AG09309 (cell line): ENCODE results near the gene PPP2R5C.
A peak's percentile ranks its signal among the peaks of the same experiment; 100 is the strongest.

ENCODE experiments used
- DNase-seq: peaks from one replicate; pipeline ENCODE4 v3.0.0-alpha.2; 2010; ENCODE audit warnings: low read depth
- H3K4me3 ChIP-seq: 2 replicates; pipeline ENCODE4 v1.5.1; 2011; ENCODE audit warnings: mild to moderate bottlenecking, low read depth, low read length, moderate library complexity; ENCODE audit not compliant: control insufficient read depth
- CTCF ChIP-seq: IDR thresholded peaks from 2 replicates; pipeline ENCODE4 v1.5.1; 2011; ENCODE audit warnings: mild to moderate bottlenecking, low read depth, low read length, inconsistent platforms; ENCODE audit not compliant: insufficient read depth, control insufficient read depth; ENCODE audit errors: missing control alignments

PPP2R5C gene

GRCh38 chr14:101735453-101735852 lies 26.1 kb upstream of the PPP2R5C start:
- DNase-seq: no peak
- no peak overlapping the region for H3K4me3 ChIP-seq
- TF ChIP-seq CTCF: no peak

GRCh38 chr14:101736071-101736470 lies 25.4 kb upstream of the PPP2R5C start:
- TF ChIP-seq CTCF: no peak
- DNase-seq: no peak
- H3K4me3 ChIP-seq: no peak overlapping the region

GRCh38 chr14:101736585-101736984 lies 24.9 kb upstream of the PPP2R5C start:
- no peak for TF ChIP-seq CTCF
- H3K4me3 ChIP-seq: no peak overlapping the region
- no peak for DNase-seq

GRCh38 chr14:101737414-101738339 lies 23.8 kb upstream of the PPP2R5C start:
- peak; percentile 19 for TF ChIP-seq CTCF
- H3K4me3 ChIP-seq: no peak overlapping the region
- no peak for DNase-seq

GRCh38 chr14:101738703-101739320 lies 22.7 kb upstream of the PPP2R5C start:
- H3K4me3 ChIP-seq: no peak overlapping the region
- no peak for DNase-seq
- no peak for TF ChIP-seq CTCF

- no peak overlapping the region for H3K4me3 ChIP-seq
- no peak for TF ChIP-seq CTCF
- no peak for DNase-seq
Observed at GRCh38 chr14:101739446-101740141, 21.9 kb upstream of the PPP2R5C start.
